ENCODE data around the gene MYADM.

The MYADM gene

DNA sequence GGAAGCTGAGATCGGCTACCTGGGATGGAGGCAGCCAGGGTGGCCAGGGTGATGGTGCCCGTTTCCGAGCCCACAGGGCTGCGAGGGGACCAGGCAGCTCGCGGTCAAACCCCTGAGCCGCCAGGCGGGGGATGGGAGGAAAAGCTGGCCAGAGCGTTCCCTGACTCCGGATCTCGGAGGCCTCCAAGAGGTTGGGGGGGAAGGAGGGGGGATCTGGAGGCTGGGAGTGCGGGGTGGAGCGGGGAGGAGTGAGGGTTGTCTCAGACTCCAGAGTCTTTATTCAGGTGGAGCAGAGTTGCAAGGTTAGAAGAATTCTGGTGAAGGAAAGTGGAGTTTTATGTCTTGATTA, 42.5 kb downstream of the MYADM start:
- Histone ChIP-seq H3K4me3 (ENCODE audit: insufficient read length, low read depth) (peak overlapping the region; percentile 75), H3K9ac (ENCODE audit: insufficient read length, low read depth) (peak overlapping the region; percentile 81)

DNA sequence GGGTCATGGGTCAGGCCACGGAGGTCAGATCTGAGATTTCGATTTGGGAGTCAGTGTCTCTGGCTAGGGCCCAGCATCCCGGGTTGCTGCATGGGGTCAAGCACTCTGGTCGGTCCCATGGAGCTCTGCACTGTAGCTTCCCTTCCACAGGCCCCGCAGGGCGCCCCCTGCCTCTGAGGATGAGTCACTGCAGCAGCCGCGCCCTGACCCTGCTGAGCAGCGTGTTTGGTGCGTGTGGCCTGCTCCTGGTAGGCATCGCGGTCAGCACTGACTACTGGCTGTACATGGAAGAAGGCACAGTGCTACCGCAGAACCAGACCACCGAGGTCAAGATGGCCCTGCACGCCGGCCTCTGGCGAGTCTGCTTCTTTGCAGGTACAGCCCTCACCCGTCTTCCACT, 45.0 kb downstream of the MYADM start:
- H3K4me1 ChIP-seq (ENCODE audit: insufficient read depth, insufficient read length) = no peaks in the 10 kb centered on the region
- no peaks in the 10 kb centered on the region for H3K9me3 ChIP-seq (ENCODE audit: insufficient read depth, low read length)
- DNase-seq (ENCODE audit: low read depth, low spot score) = no peak
- TF ChIP-seq YY1 (IDR thresholded peaks at IDR 0.05; ENCODE audit: insufficient read depth, insufficient read length) (no peak), ZNF274 (IDR thresholded peaks at IDR 0.05; ENCODE audit: low read depth, low read length) (no peak), SUZ12 (IDR thresholded peaks at IDR 0.05; ENCODE audit: extremely low read depth, insufficient read depth, insufficient read length) (no peak)
- H3K27me3 ChIP-seq (ENCODE audit: insufficient read depth, insufficient read length) = peaks cover 19% of the 10 kb centered on the region
- no peaks in the 10 kb centered on the region for H3K36me3 ChIP-seq (ENCODE audit: insufficient read depth, insufficient read length, low read length)
- H3K9ac ChIP-seq (ENCODE audit: insufficient read length, low read depth) = no peak overlapping the region
- H3K4me3 ChIP-seq (ENCODE audit: insufficient read length, low read depth) = no peak overlapping the region

More for the DNA sequence above, 42.5 kb downstream of the MYADM start:
- TF ChIP-seq ZNF274 (IDR thresholded peaks at IDR 0.05; ENCODE audit: low read depth, low read length) (no peak), YY1 (IDR thresholded peaks at IDR 0.05; ENCODE audit: insufficient read depth, insufficient read length) (no peak), SUZ12 (IDR thresholded peaks at IDR 0.05; ENCODE audit: extremely low read depth, insufficient read depth, insufficient read length) (no peak)
- Histone ChIP-seq H3K36me3 (ENCODE audit: insufficient read depth, insufficient read length, low read length) (no peaks in the 10 kb centered on the region), H3K9me3 (ENCODE audit: insufficient read depth, low read length) (no peaks in the 10 kb centered on the region), H3K27me3 (ENCODE audit: insufficient read depth, insufficient read length) (peaks cover 39% of the 10 kb centered on the region), H3K4me1 (ENCODE audit: insufficient read depth, insufficient read length) (no peaks in the 10 kb centered on the region)
- no peak for DNase-seq (ENCODE audit: low read depth, low spot score)

DNA sequence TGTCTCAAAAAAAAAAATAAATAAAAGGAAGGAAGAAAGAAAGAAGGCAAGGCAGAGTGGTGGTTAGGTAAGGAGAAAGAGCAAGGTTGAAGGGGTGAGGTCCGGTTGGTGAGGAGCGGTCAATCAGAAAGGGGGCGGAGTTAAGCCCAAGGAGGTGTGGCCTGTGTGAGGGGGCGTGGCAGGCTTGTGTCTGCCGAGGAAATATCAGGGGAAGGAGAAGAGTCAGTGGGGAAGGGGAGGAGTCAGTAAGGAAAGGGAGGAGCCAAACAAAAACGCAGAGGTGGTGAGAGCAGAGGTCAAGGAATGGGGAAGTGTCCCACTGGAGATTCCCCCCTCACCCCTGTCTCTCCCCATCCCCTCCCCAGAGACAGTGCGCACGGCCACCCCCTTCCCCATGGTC, 47.3 kb downstream of the MYADM start:
- DNase-seq (ENCODE audit: low read depth, low spot score) = no peak
- no peaks in the 10 kb centered on the region for H3K36me3 ChIP-seq (ENCODE audit: insufficient read depth, insufficient read length, low read length)
- no peak for TF ChIP-seq ZNF274 (IDR thresholded peaks at IDR 0.05; ENCODE audit: low read depth, low read length)
- TF ChIP-seq SUZ12 (IDR thresholded peaks at IDR 0.05; ENCODE audit: extremely low read depth, insufficient read depth, insufficient read length) = no peak
- H3K4me3 ChIP-seq (ENCODE audit: insufficient read length, low read depth) = no peak overlapping the region
- H3K9me3 ChIP-seq (ENCODE audit: insufficient read depth, low read length) = no peaks in the 10 kb centered on the region
- H3K27me3 ChIP-seq (ENCODE audit: insufficient read depth, insufficient read length) = peaks cover 10% of the 10 kb centered on the region
- no peaks in the 10 kb centered on the region for H3K4me1 ChIP-seq (ENCODE audit: insufficient read depth, insufficient read length)
- H3K9ac ChIP-seq (ENCODE audit: insufficient read length, low read depth) = no peak overlapping the region

DNA sequence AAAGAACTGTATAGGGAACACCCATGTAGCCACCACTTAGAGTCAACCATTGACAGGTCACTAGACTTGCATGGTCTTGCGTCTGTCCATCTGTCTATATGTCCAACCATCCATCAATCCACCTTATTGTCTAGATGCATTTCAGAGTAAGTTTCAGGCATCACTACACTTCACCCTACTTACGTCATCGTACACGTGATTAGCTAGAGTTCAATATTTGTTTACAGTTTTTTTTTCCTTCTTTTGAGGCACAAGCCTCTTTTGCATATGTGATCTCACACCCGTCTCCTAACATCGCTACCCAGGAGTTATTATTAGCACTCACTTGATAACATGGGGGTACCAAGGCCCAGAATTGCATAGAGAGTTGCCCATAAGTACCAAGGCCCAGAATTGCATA, 48.3 kb downstream of the MYADM start:
- no peaks in the 10 kb centered on the region for H3K4me1 ChIP-seq (ENCODE audit: insufficient read depth, insufficient read length)
- no peak overlapping the region for H3K4me3 ChIP-seq (ENCODE audit: insufficient read length, low read depth)
- no peaks in the 10 kb centered on the region for H3K9me3 ChIP-seq (ENCODE audit: insufficient read depth, low read length)
- DNase-seq (ENCODE audit: low read depth, low spot score) = no peak
- peaks cover 7% of the 10 kb centered on the region for H3K27me3 ChIP-seq (ENCODE audit: insufficient read depth, insufficient read length)
- TF ChIP-seq SUZ12 (IDR thresholded peaks at IDR 0.05; ENCODE audit: extremely low read depth, insufficient read depth, insufficient read length) = no peak
- no peak for TF ChIP-seq ZNF274 (IDR thresholded peaks at IDR 0.05; ENCODE audit: low read depth, low read length)
- TF ChIP-seq YY1 (IDR thresholded peaks at IDR 0.05; ENCODE audit: insufficient read depth, insufficient read length) = no peak
- H3K9ac ChIP-seq (ENCODE audit: insufficient read length, low read depth) = no peak overlapping the region
- no peaks in the 10 kb centered on the region for H3K36me3 ChIP-seq (ENCODE audit: insufficient read depth, insufficient read length, low read length)

DNA sequence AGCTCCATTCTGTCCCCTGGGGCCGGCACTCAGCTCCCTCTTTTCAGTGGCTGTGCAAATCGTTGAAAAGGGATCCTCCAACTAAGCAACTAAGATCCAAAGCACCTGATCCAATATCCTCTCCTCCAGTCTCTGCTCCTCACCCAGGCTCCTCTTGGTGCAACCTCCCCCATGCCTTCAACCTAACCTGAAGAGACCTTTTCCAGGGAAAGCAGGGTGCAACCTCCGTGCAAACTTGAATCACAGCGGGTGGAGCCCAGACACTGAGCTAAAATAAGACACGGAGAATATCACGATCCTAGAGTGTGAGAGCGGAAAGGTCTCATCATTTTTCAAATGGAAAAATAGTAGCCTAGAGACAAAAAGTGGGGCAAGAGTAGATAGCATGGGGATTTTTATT, 49.7 kb downstream of the MYADM start:
- DNase-seq (ENCODE audit: low read depth, low spot score) = no peak
- Histone ChIP-seq H3K9ac (ENCODE audit: insufficient read length, low read depth) (no peak overlapping the region), H3K27me3 (ENCODE audit: insufficient read depth, insufficient read length) (no peaks in the 10 kb centered on the region), H3K36me3 (ENCODE audit: insufficient read depth, insufficient read length, low read length) (no peaks in the 10 kb centered on the region), H3K4me1 (ENCODE audit: insufficient read depth, insufficient read length) (no peaks in the 10 kb centered on the region), H3K4me3 (ENCODE audit: insufficient read length, low read depth) (no peak overlapping the region), H3K9me3 (ENCODE audit: insufficient read depth, low read length) (no peaks in the 10 kb centered on the region)
- TF ChIP-seq YY1 (IDR thresholded peaks at IDR 0.05; ENCODE audit: insufficient read depth, insufficient read length) (no peak), ZNF274 (IDR thresholded peaks at IDR 0.05; ENCODE audit: low read depth, low read length) (no peak), SUZ12 (IDR thresholded peaks at IDR 0.05; ENCODE audit: extremely low read depth, insufficient read depth, insufficient read length) (no peak)

Measured in NT2/D1 (cell line).